H1 (cell line): ENCODE measurements around the gene ANKS1B. TPM values are rescaled to one million over a fixed set of nuclear protein-coding genes. Genes with fewer than 3 reads are reported as not detected.
A peak's percentile ranks its signal among the peaks of the same experiment; 100 is the strongest.
"Not testable (repeated sequence)": the region's sequence is repeated elsewhere in the genome, so short reads cannot be mapped to it uniquely, and the experiment has no call there.

Experiments
- CTCF ChIA-PET: fragments of 300-600 bp; sonication (Branson Sonifier 250); formaldehyde crosslinking; loops from one replicate; lab custom pipeline; 2021; ENCODE audit not compliant: partially characterized antibody; lab: Charles Lee
- POLR2A ChIA-PET: fragments of 300-600 bp; sonication (Branson Sonifier 250); formaldehyde crosslinking; loops from one replicate; lab custom pipeline; 2021; ENCODE audit warnings: inconsistent platforms; ENCODE audit not compliant: partially characterized antibody; lab: Charles Lee
- DNase-seq, 2 experiments: peaks; one replicate each; pipeline versions ENCODE4 v3.0.0 to v3.0.0-alpha.2; 2010 to 2022; ENCODE audit warnings: low spot score in 2 of 2, low read depth in 1 of 2, mixed read lengths in 1 of 2
- FAIRE-seq: peaks from 2 replicates; lab custom pipeline; 2011; peaks lifted over from hg19 to GRCh38; lab: Jason Lieb, UNC
- H2AFZ ChIP-seq: 2 replicates; pipeline ENCODE4 v1.8.1; 2012; ENCODE audit warnings: low read length, inconsistent platforms
- H2AK5ac ChIP-seq: 2 replicates; pipeline ENCODE4 v1.6.1; 2013; ENCODE audit warnings: low read depth, low read length
- H2BK120ac ChIP-seq: replicated peaks from 2 replicates; pipeline ENCODE3; 2013; ENCODE audit warnings: low read depth, low read length, inconsistent platforms
- H2BK12ac ChIP-seq: 2 replicates; pipeline ENCODE4 v1.6.1; 2013; ENCODE audit warnings: low read depth, low read length
- H2BK15ac ChIP-seq: 2 replicates; pipeline ENCODE4 v1.6.1; 2013; ENCODE audit warnings: low read length
- H2BK20ac ChIP-seq: 2 replicates; pipeline ENCODE4 v1.6.1; 2013; ENCODE audit warnings: low read length
- H2BK5ac ChIP-seq: 2 replicates; pipeline ENCODE4 v1.6.1; 2013; ENCODE audit warnings: low read depth, low read length
- H3K14ac ChIP-seq: 2 replicates; pipeline ENCODE4 v1.6.1; 2013; ENCODE audit warnings: inconsistent platforms; ENCODE audit not compliant: insufficient read length
- H3K18ac ChIP-seq: 2 replicates; pipeline ENCODE4 v1.6.1; 2013; ENCODE audit warnings: low read length; ENCODE audit errors: extremely low read depth
- H3K23ac ChIP-seq: 2 replicates; pipeline ENCODE4 v1.6.1; 2013; ENCODE audit warnings: inconsistent platforms; ENCODE audit not compliant: insufficient read length
- H3K23me2 ChIP-seq: 2 replicates; pipeline ENCODE4 v1.6.1; 2013; ENCODE audit warnings: low read depth, low read length
- H3K27ac ChIP-seq: 2 replicates; pipeline ENCODE4 v1.6.1; 2011; ENCODE audit warnings: low read depth, low read length, inconsistent platforms
- H3K27me3 ChIP-seq, 4 experiments: replicated peaks in 1 of 4; 1 replicate in 1 of 4; 2 replicates in 3 of 4; pipeline versions ENCODE4 v1.6.1 to v1.8.1; 2011 to 2013; ENCODE audit warnings: low read length in 3 of 4, mild to moderate bottlenecking in 3 of 4, inconsistent platforms in 2 of 4, mixed read lengths in 2 of 4, moderate library complexity in 1 of 4; ENCODE audit not compliant: control insufficient read depth in 3 of 4, insufficient read depth in 3 of 4; ENCODE audit errors: extremely low read depth in 1 of 4
- H3K36me3 ChIP-seq, 4 experiments: 2 replicates each; pipeline versions ENCODE4 v1.6.1 to v1.8.1; 2011 to 2013; ENCODE audit warnings: mild to moderate bottlenecking in 4 of 4, low read length in 3 of 4, moderate library complexity in 2 of 4, control low read depth in 1 of 4, inconsistent platforms in 1 of 4; ENCODE audit not compliant: insufficient read depth in 4 of 4, control insufficient read depth in 2 of 4
- H3K4ac ChIP-seq: replicated peaks from 2 replicates; pipeline ENCODE3; 2013; ENCODE audit warnings: low read length, low read depth, mixed read lengths, inconsistent platforms; ENCODE audit not compliant: insufficient read length
- H3K4me1 ChIP-seq, 4 experiments: replicated peaks in 1 of 4; 1 replicate in 1 of 4; 2 replicates in 3 of 4; pipeline versions ENCODE4 v1.6.1 to v1.8.1; 2011 to 2013; ENCODE audit warnings: low read length in 3 of 4, inconsistent platforms in 2 of 4, mixed read lengths in 1 of 4; ENCODE audit not compliant: insufficient read depth in 4 of 4, control insufficient read depth in 3 of 4
- H3K4me2 ChIP-seq, 2 experiments: 2 replicates each; pipeline versions ENCODE4 v1.6.1 to v1.8.1; 2011 to 2013; ENCODE audit warnings: low read depth in 2 of 2, low read length in 2 of 2, control low read depth in 1 of 2, inconsistent platforms in 1 of 2, mild to moderate bottlenecking in 1 of 2; ENCODE audit not compliant: insufficient read depth in 1 of 2
- H3K4me3 ChIP-seq, 4 experiments: fragments of 200-600, 300-600 bp in 1 of 4; sonication (generic), shearing (Covaris generic), sonication (Bioruptor Twin) in 1 of 4; 2 replicates each; pipeline versions ENCODE4 v1.5.1 to v1.8.1; 2011 to 2016; ENCODE audit warnings: low read length in 4 of 4, low read depth in 3 of 4, control low read depth in 2 of 4, inconsistent platforms in 2 of 4, mild to moderate bottlenecking in 2 of 4, mixed read lengths in 1 of 4, moderate library complexity in 1 of 4; ENCODE audit not compliant: insufficient read depth in 2 of 4; ENCODE audit errors: extremely low read depth in 1 of 4
- H3K56ac ChIP-seq: replicated peaks from 2 replicates; pipeline ENCODE3; 2013; ENCODE audit warnings: low read depth, mild to moderate bottlenecking, mixed read lengths, low read length, inconsistent platforms; ENCODE audit not compliant: insufficient read length
- H3K79me1 ChIP-seq: 2 replicates; pipeline ENCODE4 v1.6.1; 2013; ENCODE audit warnings: low read depth, low read length, control low read depth
- H3K79me2 ChIP-seq, 2 experiments: 2 replicates each; pipeline versions ENCODE4 v1.6.1 to v1.8.1; 2012 to 2013; ENCODE audit warnings: low read length in 2 of 2, mild to moderate bottlenecking in 2 of 2, inconsistent platforms in 1 of 2; ENCODE audit not compliant: insufficient read depth in 2 of 2, control insufficient read depth in 1 of 2
- H3K9ac ChIP-seq, 4 experiments: replicated peaks in 1 of 4; 1 replicate in 1 of 4; 2 replicates in 3 of 4; pipeline versions ENCODE4 v1.6.1 to v1.8.1; 2011 to 2013; ENCODE audit warnings: low read depth in 3 of 4, low read length in 3 of 4, control low read depth in 2 of 4, mild to moderate bottlenecking in 2 of 4, moderate library complexity in 2 of 4, inconsistent platforms in 1 of 4; ENCODE audit errors: extremely low read depth in 1 of 4
- H3K9me3 ChIP-seq, 2 experiments: 2 replicates each; pipeline versions ENCODE4 v1.6.1 to v1.8.1; 2012 to 2013; ENCODE audit warnings: mild to moderate bottlenecking in 2 of 2, moderate library complexity in 2 of 2, control low read depth in 1 of 2, inconsistent platforms in 1 of 2, low read depth in 1 of 2, low read length in 1 of 2, mixed read lengths in 1 of 2; ENCODE audit not compliant: insufficient read depth in 2 of 2
- H4K20me1 ChIP-seq, 2 experiments: replicated peaks in 1 of 2; 2 replicates each; pipeline versions ENCODE3 to v1.8.1; 2011 to 2013; ENCODE audit warnings: inconsistent platforms in 2 of 2, low read length in 2 of 2, mild to moderate bottlenecking in 1 of 2; ENCODE audit not compliant: insufficient read depth in 2 of 2, control insufficient read depth in 1 of 2
- H4K5ac ChIP-seq: 2 replicates; pipeline ENCODE4 v1.6.1; 2013; ENCODE audit warnings: low read length, low read depth, mixed read lengths, inconsistent platforms; ENCODE audit not compliant: insufficient read length
- H4K8ac ChIP-seq: 2 replicates; pipeline ENCODE4 v1.8.0; 2013; ENCODE audit warnings: mild to moderate bottlenecking, moderate library complexity, low read length, inconsistent platforms; ENCODE audit not compliant: insufficient read depth; ENCODE audit errors: extremely low read depth
- H4K91ac ChIP-seq: replicated peaks from 2 replicates; pipeline ENCODE3; 2013; ENCODE audit warnings: low read length, mixed read lengths, inconsistent platforms; ENCODE audit not compliant: insufficient read length
- WGBS, 2 experiments: shearing (Covaris generic) in 1 of 2; methylation state at CpG; one replicate each; pipeline versions ENCODE4 v1.1.6 to v1.1.7; 2013 to 2015; ENCODE audit warnings: low lambda C conversion rate in 2 of 2, mixed read lengths in 2 of 2, inconsistent platforms in 1 of 2, low coverage in 1 of 2, missing lambda C conversion rate in 1 of 2; ENCODE audit not compliant: insufficient replicate concordance in 2 of 2, insufficient coverage in 1 of 2, insufficient read length in 1 of 2; ENCODE audit errors: extremely low coverage in 1 of 2, missing lambda C conversion rate in 1 of 2; 5-methylcytosine and 5-hydroxymethylcytosine counted together
- polyA plus RNA-seq, 7 experiments: library from polyadenylated mRNA; depleted of rRNA in 3 of 7; stranded (reverse) in 5 of 7; unstranded in 2 of 7; fragments of >200 nt in 5 of 7; fragments of 200-250 nt in 2 of 7; gene quantifications; 1 replicate in 5 of 7; 2 replicates in 1 of 7; 4 replicates in 1 of 7; pipeline versions ENCODE4 v1.2.1 to v1.2.3, GENCODE V29; 2011 to 2013; ENCODE audit warnings: missing spikeins in 2 of 7, mixed read lengths in 2 of 7
- total RNA-seq: library from RNA; stranded (reverse); fragmentation: NEBNext Ultra II Directional; extraction: Animal tissue kit (Norgen Biotek cat#: 25700); gene quantifications from 2 replicates; pipeline ENCODE4 v1.2.1, GENCODE V29; 2021

The ANKS1B gene
- total and polyA plus RNA-seq, 2 of the 8 experiments (the other 6 are each of a cell fraction or from before 2014, with no cell fraction given): 2.7 to 6.1 TPM

GRCh38 chr12:99720083-99720465, 264.7 kb downstream of the ANKS1B start:
- H2AFZ ChIP-seq, H3K27ac ChIP-seq, FAIRE-seq, H2BK120ac ChIP-seq, POLR2A ChIA-PET, H2BK20ac ChIP-seq, H3K27me3 ChIP-seq, H3K14ac ChIP-seq, H3K18ac ChIP-seq, H2BK5ac ChIP-seq, H3K56ac ChIP-seq, H2BK12ac ChIP-seq, H2AK5ac ChIP-seq, H4K20me1 ChIP-seq, H4K5ac ChIP-seq, H3K4me3 ChIP-seq, H3K79me2 ChIP-seq, H3K9me3 ChIP-seq, H3K79me1 ChIP-seq, DNase-seq, H3K4me1 ChIP-seq, H4K8ac ChIP-seq, H3K23ac ChIP-seq, H3K9ac ChIP-seq, H4K91ac ChIP-seq, H3K4ac ChIP-seq, H2BK15ac ChIP-seq, H3K36me3 ChIP-seq, H3K4me2 ChIP-seq, H3K23me2 ChIP-seq: not testable (repeated sequence)
- CTCF ChIA-PET: interaction anchor here (0.6 kb wide), 1 partner anchor 311 kb away, joined by 3 read pairs; no protein-coding TSS in a partner anchor
- WGBS, 2 experiments: 85% methylated on average over 4 of the region's 4 CpGs; no CpG with 5 or more reads in 1 of the 2 experiments

- WGBS, 2 experiments: 93% methylated on average over 8 of the region's 8 CpGs; no CpG with 5 or more reads in 1 of the 2 experiments
- H2BK120ac ChIP-seq, H2AFZ ChIP-seq, H3K27ac ChIP-seq, H3K23me2 ChIP-seq, H3K23ac ChIP-seq, H4K8ac ChIP-seq, H3K9ac ChIP-seq, H4K91ac ChIP-seq, H3K36me3 ChIP-seq, H3K27me3 ChIP-seq, H3K4me1 ChIP-seq, H3K18ac ChIP-seq, DNase-seq, H3K79me2 ChIP-seq, H3K79me1 ChIP-seq, POLR2A ChIA-PET, H2BK15ac ChIP-seq, H3K4me2 ChIP-seq, H4K5ac ChIP-seq, H4K20me1 ChIP-seq, FAIRE-seq, H3K9me3 ChIP-seq, H2BK12ac ChIP-seq, H2BK5ac ChIP-seq, H3K14ac ChIP-seq, H3K4ac ChIP-seq, H3K56ac ChIP-seq, H2AK5ac ChIP-seq, H3K4me3 ChIP-seq: not testable (repeated sequence)
- CTCF ChIA-PET: interaction anchor here (0.6 kb wide), 1 partner anchor 312 kb away, joined by 3 read pairs; no protein-coding TSS in a partner anchor
- H2BK20ac ChIP-seq: 0 out of 2 replicates have a peak overlapping the region, but pooled peaks have one; percentile 72
Measured at GRCh38 chr12:99719411-99720082, 265.2 kb downstream of the ANKS1B start.
